ENCODE data around the gene RAB15. TPM values are rescaled to one million over a fixed set of nuclear protein-coding genes. Genes with fewer than 3 reads are reported as not detected.

RAB15 gene
- total RNA-seq, 1 donor from 2014 or later, result 16.5 TPM

- no peaks in the 10 kb centered on the region for H3K27me3 Mint-ChIP-seq (ENCODE audit: low read depth)
- H3K27ac Mint-ChIP-seq (ENCODE audit: unreplicated experiment), result no peak overlapping the region
- no peak for TF ChIP-seq CTCF (conservative IDR thresholded peaks at IDR 0.05)
- no peak overlapping the region for H3K4me3 Mint-ChIP-seq
- H3K36me3 Mint-ChIP-seq (ENCODE audit: low read depth), result no peaks in the 10 kb centered on the region
- no peak for DNase-seq (ENCODE audit: low read depth, low spot score)
- H3K9me3 Mint-ChIP-seq, result no peaks in the 10 kb centered on the region
- no peaks in the 10 kb centered on the region for H3K4me1 Mint-ChIP-seq
These were observed 49.1 kb downstream of the RAB15 start for GRCh38 chr14:64923015-64923414.

GRCh38 chr14:64920465-64920864 is 51.7 kb downstream of the RAB15 start:
- Mint-ChIP-seq H3K9me3 (no peaks in the 10 kb centered on the region), H3K27me3 (ENCODE audit: low read depth) (no peaks in the 10 kb centered on the region), H3K36me3 (ENCODE audit: low read depth) (no peaks in the 10 kb centered on the region), H3K4me1 (peaks cover 9% of the 10 kb centered on the region), H3K27ac (ENCODE audit: unreplicated experiment) (no peak overlapping the region), H3K4me3 (no peak overlapping the region)
- no peak for TF ChIP-seq CTCF (conservative IDR thresholded peaks at IDR 0.05)
- no peak for DNase-seq (ENCODE audit: low read depth, low spot score)

- no peak for TF ChIP-seq CTCF (conservative IDR thresholded peaks at IDR 0.05)
- no peaks in the 10 kb centered on the region for H3K36me3 Mint-ChIP-seq (ENCODE audit: low read depth)
- DNase-seq (ENCODE audit: low read depth, low spot score), result no peak
- H3K9me3 Mint-ChIP-seq, result no peaks in the 10 kb centered on the region
- H3K27me3 Mint-ChIP-seq (ENCODE audit: low read depth), result no peaks in the 10 kb centered on the region
- peaks cover 17% of the 10 kb centered on the region for H3K4me1 Mint-ChIP-seq
- no peak overlapping the region for H3K27ac Mint-ChIP-seq (ENCODE audit: unreplicated experiment)
- no peak overlapping the region for H3K4me3 Mint-ChIP-seq
These were observed 52.5 kb downstream of the RAB15 start for GRCh38 chr14:64919618-64920017.

- no peak for TF ChIP-seq CTCF (conservative IDR thresholded peaks at IDR 0.05)
- no peak overlapping the region for H3K4me3 Mint-ChIP-seq
- no peaks in the 10 kb centered on the region for H3K9me3 Mint-ChIP-seq
- peaks cover 18% of the 10 kb centered on the region for H3K4me1 Mint-ChIP-seq
- no peak for DNase-seq (ENCODE audit: low read depth, low spot score)
- peaks cover under 1% of the 10 kb centered on the region for H3K27me3 Mint-ChIP-seq (ENCODE audit: low read depth)
- H3K27ac Mint-ChIP-seq (ENCODE audit: unreplicated experiment), result no peak overlapping the region
- H3K36me3 Mint-ChIP-seq (ENCODE audit: low read depth), result no peaks in the 10 kb centered on the region
These were observed 52.9 kb downstream of the RAB15 start for GRCh38 chr14:64919215-64919614.

- no peaks in the 10 kb centered on the region for H3K9me3 Mint-ChIP-seq
- H3K27me3 Mint-ChIP-seq (ENCODE audit: low read depth), result peaks cover 6% of the 10 kb centered on the region
These were observed 53.9 kb downstream of the RAB15 start for GRCh38 chr14:64918216-64918615.

More at GRCh38 chr14:64918216-64918615, 53.9 kb downstream of the RAB15 start:
- Mint-ChIP-seq H3K27ac (ENCODE audit: unreplicated experiment) (no peak overlapping the region), H3K4me1 (peaks cover 24% of the 10 kb centered on the region), H3K4me3 (no peak overlapping the region), H3K36me3 (ENCODE audit: low read depth) (no peaks in the 10 kb centered on the region)
- DNase-seq (ENCODE audit: low read depth, low spot score), result no peak
- no peak for TF ChIP-seq CTCF (conservative IDR thresholded peaks at IDR 0.05)

Measured in neural crest cell (in vitro differentiated cells).